Endothelial cell of umbilical vein (primary cell): ENCODE measurements around the gene RSPH3. TPM values are rescaled to one million over a fixed set of nuclear protein-coding genes. Genes with fewer than 3 reads are reported as not detected.

Source experiments
- BruUV-seq: library from RNA; stranded (reverse); fragments of 400-500 nt; replicated peaks from 2 replicates; lab custom pipeline; 2021; lab: Mats Ljungman, UMichigan
- CTCF ChIA-PET: fragments of 300-600, 350-600 bp; sonication (Branson Sonifier 250); formaldehyde crosslinking; loops from one replicate; lab custom pipeline; 2021; ENCODE audit warnings: antibody characterized with exemption, inconsistent platforms; lab: Charles Lee
- POLR2A ChIA-PET: fragments of 300-600, 350-600 bp; sonication (Branson Sonifier 250); formaldehyde crosslinking; loops from one replicate; lab custom pipeline; 2021; ENCODE audit warnings: antibody characterized with exemption, inconsistent platforms; lab: Charles Lee
- DNase-seq: peaks from one replicate; pipeline ENCODE4 v3.0.0-alpha.2; 2011; ENCODE audit warnings: low read depth, low spot score
- FAIRE-seq: peaks from 2 replicates; lab custom pipeline; 2011; peaks lifted over from hg19 to GRCh38; lab: Jason Lieb, UNC
- H2AFZ ChIP-seq: 2 replicates; pipeline ENCODE4 v1.6.0; 2012; ENCODE audit warnings: low read depth, low read length, control low read depth, inconsistent platforms
- H3K27ac ChIP-seq: 2 replicates; pipeline ENCODE4 v1.5.1; 2011; ENCODE audit warnings: low read depth, mild to moderate bottlenecking, control low read depth, low read length, moderate library complexity; ENCODE audit not compliant: insufficient read depth
- H3K27me3 ChIP-seq, 2 experiments: 2 replicates each; pipeline versions ENCODE4 v1.6.0 to v1.6.1; 2011; ENCODE audit warnings: low read length in 2 of 2, mixed read lengths in 1 of 2; ENCODE audit not compliant: control insufficient read depth in 2 of 2, insufficient read depth in 2 of 2
- H3K36me3 ChIP-seq, 2 experiments: 2 replicates in 1 of 2; 3 replicates in 1 of 2; pipeline ENCODE4 v1.5.1; 2011; ENCODE audit warnings: low read length in 2 of 2, mild to moderate bottlenecking in 1 of 2, moderate library complexity in 1 of 2; ENCODE audit not compliant: control insufficient read depth in 2 of 2, insufficient read depth in 2 of 2; ENCODE audit errors: extremely low read depth in 1 of 2
- H3K4me1 ChIP-seq: 3 replicates; pipeline ENCODE4 v1.5.1; 2011; ENCODE audit warnings: mild to moderate bottlenecking, low read length; ENCODE audit not compliant: control insufficient read depth, insufficient read depth; ENCODE audit errors: extremely low read depth
- H3K4me2 ChIP-seq: 2 replicates; pipeline ENCODE4 v1.6.1; 2011; ENCODE audit warnings: low read length, control low read depth, mixed read lengths; ENCODE audit not compliant: insufficient read depth
- H3K4me3 ChIP-seq, 3 experiments: fragments of 200-600 bp in 1 of 3; sonication (generic), shearing (Covaris generic) in 1 of 3; replicated peaks in 1 of 3; 2 replicates each; pipeline ENCODE4 v1.5.1; 2011 to 2016; ENCODE audit warnings: control low read depth in 3 of 3, low read length in 3 of 3, mild to moderate bottlenecking in 2 of 3, inconsistent platforms in 1 of 3, low read depth in 1 of 3, moderate library complexity in 1 of 3; ENCODE audit not compliant: insufficient read depth in 1 of 3
- H3K79me2 ChIP-seq: 2 replicates; pipeline ENCODE4 v1.6.0; 2012; ENCODE audit warnings: low read length, inconsistent platforms; ENCODE audit not compliant: control insufficient read depth, insufficient read depth
- H3K9ac ChIP-seq: replicated peaks from 2 replicates; pipeline ENCODE3; 2011; ENCODE audit warnings: low read length, control low read depth; ENCODE audit not compliant: insufficient read depth; ENCODE audit errors: extremely low read depth
- H3K9me1 ChIP-seq: replicated peaks from 3 replicates; pipeline ENCODE4 v1.6.0; 2011; ENCODE audit warnings: mild to moderate bottlenecking, low read length; ENCODE audit not compliant: control insufficient read depth, insufficient read depth; ENCODE audit errors: extremely low read depth
- H3K9me3 ChIP-seq: replicated peaks from 2 replicates; pipeline ENCODE4 v1.5.1; 2012; ENCODE audit warnings: low read length, inconsistent platforms; ENCODE audit not compliant: control insufficient read depth, insufficient read depth
- H4K20me1 ChIP-seq: replicated peaks from 2 replicates; pipeline ENCODE3; 2011; ENCODE audit warnings: mild to moderate bottlenecking, low read length; ENCODE audit not compliant: control insufficient read depth, insufficient read depth; ENCODE audit errors: extremely low read depth
- CTCF ChIP-seq, 2 donors: IDR thresholded peaks; 1 replicate in 1 of 2; 2 replicates in 1 of 2; pipeline ENCODE4 v1.5.1; 2011; ENCODE audit warnings: low read length in 2 of 2, mild to moderate bottlenecking in 2 of 2, moderate library complexity in 2 of 2, control low read depth in 1 of 2, inconsistent platforms in 1 of 2, low read depth in 1 of 2; ENCODE audit not compliant: insufficient read depth in 1 of 2; ENCODE audit errors: extremely low read depth in 1 of 2
- EZH2 ChIP-seq: IDR thresholded peaks from 2 replicates; pipeline ENCODE4 v1.6.1; 2012; ENCODE audit warnings: borderline replicate concordance, low read depth, mild to moderate bottlenecking, moderate library complexity, low read length, inconsistent platforms; ENCODE audit not compliant: severe bottlenecking
- FOS ChIP-seq: IDR thresholded peaks from 2 replicates; pipeline ENCODE4 v1.6.1; 2011; ENCODE audit warnings: mild to moderate bottlenecking, low read length, moderate library complexity, borderline replicate concordance; ENCODE audit not compliant: insufficient read depth
- GATA2 ChIP-seq: IDR thresholded peaks from 2 replicates; pipeline ENCODE4 v1.7.0; 2011; ENCODE audit warnings: low read depth, mild to moderate bottlenecking, moderate library complexity, mixed read lengths, low read length; ENCODE audit not compliant: insufficient read length, insufficient read depth
- JUN ChIP-seq: IDR thresholded peaks from 2 replicates; pipeline ENCODE4 v1.6.1; 2011; ENCODE audit warnings: borderline replicate concordance, low read depth; ENCODE audit not compliant: insufficient read length, insufficient read depth
- MAX ChIP-seq: IDR thresholded peaks from 2 replicates; pipeline ENCODE4 v1.6.1; 2011; ENCODE audit not compliant: insufficient read depth, insufficient read length
- MYC ChIP-seq: IDR thresholded peaks from one replicate; pipeline ENCODE4 v1.6.1; 2011; ENCODE audit warnings: mild to moderate bottlenecking, low read depth, low read length
- POLR2A ChIP-seq: IDR thresholded peaks from 2 replicates; pipeline ENCODE4 v1.6.1; 2012; ENCODE audit warnings: low read depth, mild to moderate bottlenecking, control low read depth, low read length
- POLR2AphosphoS5 ChIP-seq: IDR thresholded peaks from 2 replicates; pipeline ENCODE4 v1.6.1; 2012; ENCODE audit warnings: low read depth, mild to moderate bottlenecking, control low read depth, low read length, moderate library complexity; ENCODE audit not compliant: insufficient read depth
- dilution Hi-C: fragments of 300-500 bp; cut with MboI; formaldehyde crosslinking; loops from one replicate; pipeline ENCODE4 v1.15.0; 2019; ENCODE audit warnings: low sequenced_read_pairs; ENCODE audit not compliant: extremely low pct_ligation_motif_present
- intact Hi-C: fragments of 100-400 bp; cut with micrococcal nuclease; formaldehyde crosslinking; loops from one replicate; pipeline ENCODE4 v1.10.0; 2022
- polyA plus RNA-seq, 4 experiments: library from polyadenylated mRNA; depleted of rRNA in 3 of 4; stranded (reverse) in 3 of 4; unstranded in 1 of 4; fragments of >200 nt; gene quantifications; 2 replicates each; pipeline versions ENCODE4 v1.2.1 to v1.2.3, GENCODE V29; 2011 to 2012; ENCODE audit warnings: missing spikeins in 1 of 4
- total RNA-seq: library from RNA; stranded (reverse); gene quantifications from 2 replicates; pipeline ENCODE4 v1.2.3, GENCODE V29; 2021

RSPH3 gene
- total and polyA plus RNA-seq, 2 donors (not counting 3 experiments of a cell fraction or from before 2014, with no cell fraction given) = 0.66 to 3.3 TPM

GRCh38 chr6:159014406-159014805, 14.4 kb upstream of the RSPH3 start:
- no peak overlapping the region for H2AFZ ChIP-seq
- H3K79me2 ChIP-seq = no peaks in the 10 kb centered on the region
- no peaks in the 10 kb centered on the region for H3K36me3 ChIP-seq
- BruUV-seq = no TSS peak
- no peak overlapping the region for H3K4me2 ChIP-seq
- no peak overlapping the region for H3K4me3 ChIP-seq
- ChIA-PET CTCF (interaction anchor here (0.7 to 1.6 kb wide), 3 partner anchors 28 to 120 kb away, joined by 4 read pairs; no protein-coding TSS in a partner anchor), POLR2A (no interaction called here)
- no peaks in the 10 kb centered on the region for H3K27me3 ChIP-seq
- FAIRE-seq (no peak), DNase-seq (no peak)
- H3K9me1 ChIP-seq = no peaks in the 10 kb centered on the region
- no peaks in the 10 kb centered on the region for H4K20me1 ChIP-seq
- TF ChIP-seq EZH2 = no peak
- no peak for TF ChIP-seq MYC
- no peak for TF ChIP-seq MAX
- TF ChIP-seq POLR2A = no peak
- TF ChIP-seq FOS = no peak
- TF ChIP-seq POLR2AphosphoS5 = no peak
- no peak for TF ChIP-seq JUN
- TF ChIP-seq GATA2 = no peak
- TF ChIP-seq CTCF (IDR thresholded peaks at IDR 0.05; ENCODE audit: extremely low read depth in 1 of 2, insufficient read depth in 1 of 2, low read depth in 1 of 2, low read length in 2 of 2) = no peak
- H3K4me1 ChIP-seq = no peaks in the 10 kb centered on the region
- dilution Hi-C loops = no loop called here
- no peak overlapping the region for H3K27ac ChIP-seq
- H3K9me3 ChIP-seq = no peaks in the 10 kb centered on the region
- no peak overlapping the region for H3K9ac ChIP-seq
- intact Hi-C loops = no loop called here
